Measurements from ENCODE around the gene GTF2F1. TPM values are rescaled to one million over a fixed set of nuclear protein-coding genes. Genes with fewer than 3 reads are reported as not detected.
A peak's percentile ranks its signal among the peaks of the same experiment; 100 is the strongest.

The GTF2F1 gene
- total and polyA plus RNA-seq, 8 donors = 9.8 to 62.8 (median 31.1) TPM

DNA sequence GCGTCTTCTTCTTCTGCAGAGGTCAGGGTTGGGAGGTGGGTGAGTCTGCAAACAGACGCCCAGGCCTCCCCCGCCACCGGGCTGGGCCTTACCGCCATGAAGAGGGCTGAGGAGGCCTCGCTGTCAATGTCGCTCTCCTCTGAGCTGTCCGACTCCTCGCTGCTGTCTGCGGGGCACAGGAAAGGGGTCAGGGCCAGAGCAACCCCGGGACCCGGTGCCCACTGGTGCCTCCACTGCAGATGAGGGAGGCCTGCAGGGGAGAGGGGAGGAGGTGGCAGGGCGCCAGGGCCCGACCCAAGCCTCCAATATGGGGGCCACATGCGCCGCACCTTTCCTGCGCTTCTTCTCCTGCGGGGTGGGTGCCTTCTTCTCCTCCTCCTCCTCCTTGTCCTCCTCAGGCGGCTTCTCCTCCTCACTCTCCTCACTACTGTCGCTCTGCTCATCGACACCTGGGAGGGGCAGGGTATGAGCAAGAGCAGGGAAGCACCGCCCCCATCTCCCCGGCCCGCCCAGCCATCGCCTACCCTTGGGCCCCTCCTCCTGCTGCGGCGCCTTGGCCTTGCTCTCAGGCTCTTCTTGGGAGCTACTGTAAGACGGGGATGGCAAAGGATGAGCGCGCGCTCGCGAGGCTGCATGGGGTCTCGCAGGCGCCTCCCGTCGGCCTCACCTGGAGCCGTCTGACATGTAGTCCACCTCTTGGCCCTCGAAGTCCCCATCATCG lies 11.8 kb downstream of the GTF2F1 start:
- H3K36me3 ChIP-seq = peaks cover 52 to 84% (median 80%) of the 10 kb centered on the region in 4 donors
- WGBS, 5 donors = 96 to 97% (median 97%) methylated on average over 37 to 40 of the region's 40 CpGs
- no peak overlapping the region for H3K4me3 ChIP-seq
- no peaks in the 10 kb centered on the region for H3K9me3 ChIP-seq
- H3K27ac ChIP-seq = no peak overlapping the region
- TF ChIP-seq POLR2AphosphoS5 (IDR thresholded peaks at IDR 0.05) (no peak), EP300 (IDR thresholded peaks at IDR 0.05) (no peak), POLR2A (IDR thresholded peaks at IDR 0.05) (no peak)
- TF ChIP-seq, protein P1, sequence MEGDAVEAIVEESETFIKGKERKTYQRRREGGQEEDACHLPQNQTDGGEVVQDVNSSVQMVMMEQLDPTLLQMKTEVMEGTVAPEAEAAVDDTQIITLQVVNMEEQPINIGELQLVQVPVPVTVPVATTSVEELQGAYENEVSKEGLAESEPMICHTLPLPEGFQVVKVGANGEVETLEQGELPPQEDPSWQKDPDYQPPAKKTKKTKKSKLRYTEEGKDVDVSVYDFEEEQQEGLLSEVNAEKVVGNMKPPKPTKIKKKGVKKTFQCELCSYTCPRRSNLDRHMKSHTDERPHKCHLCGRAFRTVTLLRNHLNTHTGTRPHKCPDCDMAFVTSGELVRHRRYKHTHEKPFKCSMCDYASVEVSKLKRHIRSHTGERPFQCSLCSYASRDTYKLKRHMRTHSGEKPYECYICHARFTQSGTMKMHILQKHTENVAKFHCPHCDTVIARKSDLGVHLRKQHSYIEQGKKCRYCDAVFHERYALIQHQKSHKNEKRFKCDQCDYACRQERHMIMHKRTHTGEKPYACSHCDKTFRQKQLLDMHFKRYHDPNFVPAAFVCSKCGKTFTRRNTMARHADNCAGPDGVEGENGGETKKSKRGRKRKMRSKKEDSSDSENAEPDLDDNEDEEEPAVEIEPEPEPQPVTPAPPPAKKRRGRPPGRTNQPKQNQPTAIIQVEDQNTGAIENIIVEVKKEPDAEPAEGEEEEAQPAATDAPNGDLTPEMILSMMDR (IDR thresholded peaks at IDR 0.05) = no peak
- no peak for DNase-seq
- H3K27me3 ChIP-seq = no peaks in the 10 kb centered on the region
- intact Hi-C loops (cut with DNase I; ENCODE audit: low total_unique reads) = no loop called here
- H3K4me1 ChIP-seq = peaks cover 0 to 22% (median 3%) of the 10 kb centered on the region in 4 donors

DNA sequence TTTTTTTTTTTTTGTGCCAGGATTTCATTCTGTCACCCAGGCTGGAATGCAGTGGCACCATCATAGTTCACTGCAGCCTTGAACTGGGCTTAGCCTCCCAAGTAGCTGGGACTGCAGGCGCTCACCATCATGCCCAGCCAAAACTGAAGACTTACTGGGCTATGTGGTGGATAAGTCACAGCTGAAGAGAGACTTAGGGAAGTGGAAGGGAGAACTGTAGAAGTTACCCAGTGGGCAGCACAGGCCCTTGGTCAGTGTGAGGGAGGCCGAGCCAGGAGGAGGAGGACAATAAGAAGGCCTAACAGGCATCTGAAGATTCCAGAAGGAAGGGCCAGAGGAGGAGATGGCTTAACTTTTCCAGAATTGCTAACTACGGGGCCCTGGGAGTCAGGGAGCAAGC lies 13.2 kb downstream of the GTF2F1 start:
- Histone ChIP-seq H3K27me3 (no peaks in the 10 kb centered on the region), H3K36me3 (peaks cover 48 to 84% (median 76%) of the 10 kb centered on the region in 4 donors), H3K27ac (no peak overlapping the region), H3K9me3 (no peaks in the 10 kb centered on the region), H3K4me1 (peaks cover 0 to 35% (median 5%) of the 10 kb centered on the region in 4 donors), H3K4me3 (no peak overlapping the region)
- DNase-seq = no peak
- WGBS, 5 donors = 76 to 99% (median 95%) methylated on average over 3 of the region's 3 CpGs
- TF ChIP-seq, protein P1 (IDR thresholded peaks at IDR 0.05) = no peak
- TF ChIP-seq POLR2A (IDR thresholded peaks at IDR 0.05) (no peak), POLR2AphosphoS5 (IDR thresholded peaks at IDR 0.05) (no peak), EP300 (IDR thresholded peaks at IDR 0.05) (no peak)
- intact Hi-C loops (cut with DNase I; ENCODE audit: low total_unique reads) = no loop called here

DNA sequence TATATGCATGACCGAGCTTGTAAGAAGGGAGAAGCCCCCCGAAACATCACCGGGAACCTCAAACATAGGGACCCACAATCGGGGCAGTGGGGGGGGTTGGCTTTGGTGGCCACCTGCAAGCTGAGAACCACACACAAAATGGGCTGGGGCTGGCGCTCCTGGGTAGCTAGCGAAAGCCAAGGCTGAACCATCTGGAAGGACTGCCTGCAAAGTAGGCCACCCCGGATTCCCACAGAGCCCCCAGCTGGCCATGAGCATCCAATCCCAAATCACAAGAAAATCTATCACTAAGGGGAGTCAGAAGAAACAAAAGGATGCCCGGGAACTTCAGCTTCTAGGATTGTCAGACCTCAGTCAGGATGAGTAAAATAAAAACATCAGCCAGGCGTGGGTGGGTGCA lies 14.5 kb downstream of the GTF2F1 start:
- H3K27ac ChIP-seq = no peak overlapping the region
- H3K27me3 ChIP-seq = no peaks in the 10 kb centered on the region
- WGBS, 5 donors = 71 to 85% (median 82%) methylated on average over 9 of the region's 9 CpGs
- no peak for DNase-seq
- peaks cover 44 to 79% (median 69%) of the 10 kb centered on the region in 4 donors for H3K36me3 ChIP-seq
- intact Hi-C loops (cut with DNase I; ENCODE audit: low total_unique reads) = no loop called here
- no peak overlapping the region for H3K4me3 ChIP-seq
- no peaks in the 10 kb centered on the region for H3K9me3 ChIP-seq
- H3K4me1 ChIP-seq = peaks cover 8 to 48% (median 14%) of the 10 kb centered on the region in 4 donors
- no peak for TF ChIP-seq POLR2A (IDR thresholded peaks at IDR 0.05)
- no peak for TF ChIP-seq POLR2AphosphoS5 (IDR thresholded peaks at IDR 0.05)
- TF ChIP-seq, protein P1 (IDR thresholded peaks at IDR 0.05) = no peak

DNA sequence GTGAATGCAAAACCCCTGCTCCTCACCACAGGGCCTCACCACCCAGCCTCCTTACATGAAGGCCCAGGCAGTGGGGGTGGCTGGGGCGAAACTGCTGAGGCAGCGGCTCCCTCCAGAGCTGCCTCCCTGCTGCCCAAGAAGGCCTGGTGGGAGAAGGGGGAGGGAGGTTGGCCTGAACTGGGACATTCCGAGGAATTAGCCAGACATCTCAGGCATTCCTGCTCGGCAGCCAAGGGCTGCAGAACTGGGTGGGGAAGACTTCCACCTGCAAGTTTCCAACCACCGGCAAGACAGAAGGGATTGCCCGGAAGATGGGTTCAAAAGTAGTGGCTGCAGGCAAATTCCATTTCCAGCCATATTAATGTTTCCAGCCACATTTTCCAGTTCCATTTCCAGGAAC lies 14.9 kb downstream of the GTF2F1 start:
- Histone ChIP-seq H3K4me3 (no peak overlapping the region), H3K27me3 (no peaks in the 10 kb centered on the region), H3K27ac (no peak overlapping the region), H3K4me1 (peaks cover 10 to 49% (median 16%) of the 10 kb centered on the region in 4 donors), H3K36me3 (peaks cover 39 to 74% (median 65%) of the 10 kb centered on the region in 4 donors), H3K9me3 (no peaks in the 10 kb centered on the region)
- 54 to 67% (median 58%) methylated on average over 6 of the region's 6 CpGs for WGBS, 5 donors
- no peak for TF ChIP-seq POLR2AphosphoS5 (IDR thresholded peaks at IDR 0.05)
- TF ChIP-seq, protein P1 (IDR thresholded peaks at IDR 0.05) = no peak
- TF ChIP-seq POLR2A (IDR thresholded peaks at IDR 0.05) = no peak
- no peak for TF ChIP-seq EP300 (IDR thresholded peaks at IDR 0.05)
- DNase-seq = peak in 1 of 2 donors; percentile 61
- intact Hi-C loops (cut with DNase I; ENCODE audit: low total_unique reads) = no loop called here
